HPDE6-E6E7 (cell line): Measurements from ENCODE around the gene HSPE1.
A peak's percentile ranks its signal among the peaks of the same experiment; 100 is the strongest.
"Not testable (repeated sequence)": the region's sequence is repeated elsewhere in the genome, so short reads cannot be mapped to it uniquely, and the experiment has no call there.

Experiments
- DNase-seq: peaks from one replicate; pipeline ENCODE4 v3.0.0; 2011; ENCODE audit warnings: missing footprints; ENCODE audit errors: extremely low spot score

HSPE1 gene

DNA sequence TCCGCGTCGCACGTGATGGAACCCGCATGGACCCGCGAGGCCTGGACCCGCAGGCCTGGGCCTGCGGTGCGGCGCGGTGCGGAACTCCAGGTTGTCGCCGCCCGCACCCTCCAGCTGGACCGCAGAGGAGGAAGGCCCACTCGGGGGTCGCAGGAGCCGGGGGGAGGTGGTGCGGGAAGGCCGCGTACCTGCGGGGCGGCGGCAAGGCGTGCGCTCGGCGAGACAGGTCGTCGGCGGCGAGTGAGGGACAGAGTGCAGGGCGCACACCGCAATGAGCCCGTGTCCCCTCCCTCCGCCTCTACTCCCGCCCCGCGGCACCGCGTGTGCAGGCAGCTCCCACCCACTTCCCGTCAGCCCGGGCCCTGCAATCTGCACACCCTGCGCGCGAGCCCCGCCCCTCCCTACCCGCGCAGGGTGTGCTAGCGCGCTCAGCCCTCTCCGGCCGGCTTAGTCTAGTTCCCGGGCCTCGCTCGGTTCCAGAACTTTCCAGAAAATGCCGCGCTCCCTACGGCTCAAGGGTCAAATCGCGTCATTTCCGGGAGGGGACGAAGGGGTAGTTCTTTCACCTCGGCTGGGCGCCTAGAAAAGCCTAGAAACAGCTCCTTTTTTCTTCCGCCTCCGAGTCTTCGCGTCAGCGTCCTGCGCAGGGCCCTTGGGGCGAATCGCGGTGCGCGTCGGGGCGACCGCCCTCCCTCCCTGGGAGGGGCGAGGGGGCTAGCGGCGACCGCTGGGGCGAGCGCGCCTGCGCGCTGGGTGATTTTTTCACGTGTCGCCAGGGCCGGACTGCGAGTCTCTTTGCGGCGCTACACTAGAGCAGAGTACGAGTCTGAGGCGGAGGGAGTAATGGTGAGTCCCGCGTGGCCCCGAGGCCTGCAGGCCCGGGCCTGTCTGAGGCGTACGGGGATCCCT lies at the start of gene HSPE1, which contains the start of gene HSPD1:
Gene HSPE1, plus strand, starts transcription at position 786 of the 909 bp plus-strand sequence. Its CDS starts 58 bp downstream, at position 844.
Gene HSPD1, minus strand, starts transcription at position 247 of the 909 bp plus-strand sequence. CDS start 992 bp downstream, outside the sequence.
- DNase-seq, result peak; percentile 91

DNA sequence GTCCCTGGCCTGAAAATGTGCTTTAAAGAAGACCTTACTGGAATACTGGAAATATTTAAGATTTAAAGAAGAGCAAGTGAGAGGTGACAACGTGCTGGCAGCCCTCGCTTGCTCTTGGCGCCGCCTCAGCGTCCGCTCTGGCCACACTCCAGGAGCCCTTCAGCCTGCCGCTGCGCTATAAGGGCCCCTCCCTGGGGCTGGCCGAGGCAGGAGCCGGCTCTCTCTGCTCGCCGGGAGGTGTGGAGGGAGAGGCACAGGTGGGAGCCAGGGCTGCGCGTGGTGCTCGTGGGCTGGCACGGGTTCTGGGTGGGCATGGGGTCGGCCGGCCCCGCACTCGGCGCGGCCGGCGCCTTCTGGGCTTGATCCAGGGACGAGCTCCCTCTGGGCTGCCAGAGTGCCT lies 49.7 kb upstream of the HSPE1 start:
- no peak for DNase-seq

DNA sequence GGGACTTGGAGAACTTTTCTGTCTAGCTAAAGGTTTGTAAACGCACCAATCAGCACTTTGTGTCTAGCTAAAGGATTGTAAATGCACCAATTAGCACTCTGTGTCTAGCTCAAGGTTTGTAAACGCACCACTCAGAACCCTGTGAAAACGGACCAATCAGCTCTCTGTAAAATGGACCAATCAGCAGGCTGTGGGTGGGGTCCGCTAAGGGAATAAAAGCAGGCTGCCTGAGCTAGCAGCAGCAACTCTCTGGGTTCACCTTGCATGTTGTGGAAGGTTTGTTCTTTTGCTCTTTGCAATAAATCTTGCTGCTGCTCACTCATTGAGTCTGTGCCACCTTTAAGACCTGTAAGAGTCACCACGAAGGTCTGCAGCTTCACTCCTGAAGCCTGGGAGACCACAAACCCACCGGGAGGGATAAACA lies 49.2 kb upstream of the HSPE1 start:
- not testable (repeated sequence) for DNase-seq

DNA sequence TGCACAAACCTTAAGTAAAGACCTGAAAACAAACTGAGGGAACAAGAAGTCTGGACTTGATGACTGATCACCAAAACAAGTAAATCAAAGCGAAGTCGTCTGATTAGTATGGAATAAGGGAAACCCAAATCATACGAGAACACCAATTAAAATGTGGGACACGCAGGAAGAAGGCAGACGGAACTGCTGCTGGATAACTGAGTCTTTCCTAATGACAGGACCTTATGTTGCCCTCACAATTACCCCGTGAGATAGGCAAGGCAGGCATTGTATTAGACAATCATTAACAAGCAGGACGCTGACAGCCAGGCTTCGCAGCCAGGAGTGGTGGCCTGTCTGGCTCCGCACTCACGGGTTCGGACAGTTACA lies 47.4 kb upstream of the HSPE1 start:
- DNase-seq, result no peak

DNA sequence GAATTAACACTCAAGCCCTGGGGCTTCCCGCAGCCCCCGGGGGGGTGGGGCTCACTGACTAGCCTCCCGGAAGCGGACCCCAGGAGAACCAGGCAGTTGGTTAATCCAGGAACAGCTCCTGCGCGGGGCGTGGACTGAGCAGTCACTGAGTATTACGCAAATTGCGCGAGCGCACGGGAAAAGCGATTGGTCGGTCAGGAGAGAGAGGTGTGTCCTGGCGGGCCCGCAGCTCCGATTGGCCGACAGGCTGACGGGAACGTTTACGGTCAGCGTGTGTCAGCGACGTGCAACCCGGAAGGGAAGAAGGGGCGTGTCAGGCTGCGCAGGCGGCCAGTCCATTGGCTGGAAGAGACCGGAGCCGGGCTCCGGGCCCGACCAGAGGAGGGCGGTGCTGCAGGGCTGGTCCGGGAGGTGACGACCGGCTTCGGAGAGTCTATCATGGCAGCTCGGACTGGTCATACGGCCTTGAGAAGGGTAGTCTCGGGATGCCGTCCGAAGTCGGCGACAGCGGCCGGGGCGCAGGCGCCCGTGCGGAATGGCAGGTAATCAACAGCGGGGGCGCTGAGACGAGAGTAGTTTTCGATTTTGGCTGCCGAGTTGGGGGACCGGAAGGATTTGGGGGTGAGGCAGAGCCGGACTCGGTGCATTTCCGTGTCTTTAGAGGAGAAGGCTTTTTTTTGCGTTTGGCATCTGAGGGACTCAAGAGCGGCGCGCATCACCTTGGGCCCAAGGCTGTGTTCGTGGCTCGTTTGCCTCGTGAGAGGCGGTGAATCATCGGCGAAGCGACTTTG lies 46.9 kb upstream of the HSPE1 start, which contains the start of gene COQ10B:
Gene COQ10B, plus strand, starts transcription at position 430 of the 791 bp plus-strand sequence. Its CDS starts 9 bp downstream, at position 439.
- DNase-seq, result peak; percentile 97

DNA sequence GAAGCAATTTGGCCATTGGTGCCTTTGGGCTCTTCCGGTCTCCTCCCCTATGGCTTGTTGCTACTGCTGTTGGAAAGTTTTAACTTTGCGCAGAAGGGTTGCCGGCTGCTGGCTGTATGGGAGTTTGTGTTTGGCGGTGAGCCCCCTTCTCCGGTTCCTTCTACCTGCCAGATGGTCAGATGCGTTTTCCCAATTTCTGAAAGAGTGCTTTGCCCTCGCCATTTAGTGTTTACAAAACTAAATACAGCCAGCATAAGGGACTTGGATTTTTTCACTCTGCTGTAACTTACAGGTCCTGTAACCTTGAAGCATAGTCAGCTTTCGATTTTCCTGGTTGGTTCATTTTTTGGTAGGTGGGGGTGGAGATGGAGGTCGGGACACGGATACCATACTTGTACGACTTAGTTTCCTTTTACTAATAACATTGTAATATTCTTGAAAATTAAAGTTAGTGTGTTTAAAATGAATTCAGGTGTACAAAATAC lies 46.2 kb upstream of the HSPE1 start:
- peak; percentile 73 for DNase-seq

DNA sequence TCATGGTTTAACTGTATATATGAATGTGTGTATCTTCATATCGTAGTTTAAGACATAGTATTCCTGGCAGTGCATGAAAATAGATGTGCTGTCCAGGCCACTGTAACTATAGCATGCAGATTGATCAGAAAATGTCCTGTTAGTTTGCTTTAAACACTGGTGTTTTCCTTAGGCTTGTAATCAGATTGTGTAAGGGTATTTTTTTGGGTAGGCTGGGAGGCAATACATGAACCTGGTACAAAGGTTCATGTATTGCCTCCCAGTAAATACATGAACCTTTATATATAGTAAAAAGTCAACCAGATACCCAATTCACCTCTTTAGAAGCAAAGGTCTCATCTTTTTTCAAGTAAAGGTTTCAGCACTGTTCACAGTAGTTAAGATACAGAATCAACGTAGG lies 45.3 kb upstream of the HSPE1 start:
- no peak for DNase-seq

DNA sequence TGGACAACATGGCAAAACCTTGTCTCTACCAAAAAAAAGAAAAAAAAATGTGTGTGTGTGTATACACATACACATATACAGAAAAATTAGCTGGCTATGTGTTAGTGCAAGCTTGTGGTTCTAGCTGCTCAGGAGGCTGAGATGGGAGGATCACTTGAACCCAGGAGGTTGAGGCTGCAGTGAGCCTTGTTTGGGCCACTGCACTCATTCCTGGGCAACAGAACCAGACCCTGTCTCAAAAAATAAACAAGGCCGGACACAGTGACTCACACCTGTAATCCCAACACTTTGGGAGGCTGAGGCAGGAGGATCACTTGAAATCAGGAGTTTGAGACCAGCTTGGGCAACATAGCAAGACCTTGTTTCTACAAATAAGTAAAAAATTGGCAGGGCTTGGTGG lies 44.8 kb upstream of the HSPE1 start:
- DNase-seq, result no peak

DNA sequence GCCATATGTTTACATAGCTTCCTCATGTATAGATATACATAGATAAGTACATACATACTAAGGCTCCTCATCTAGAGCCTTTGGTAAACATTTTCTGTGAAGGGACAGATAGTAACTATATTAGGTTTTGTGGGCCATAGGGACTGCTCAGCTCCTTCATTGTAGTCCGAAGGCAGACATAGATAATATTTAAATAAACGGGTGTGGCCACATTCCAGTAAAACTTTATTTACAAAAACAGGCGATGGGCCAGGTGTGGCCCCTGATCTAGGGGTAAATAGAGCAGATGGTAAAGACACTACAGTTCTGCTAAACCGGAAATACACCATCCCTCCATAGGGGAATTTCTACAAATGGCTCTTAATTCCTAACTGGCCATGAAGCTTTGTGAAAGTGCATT lies 39.5 kb upstream of the HSPE1 start:
- DNase-seq, result no peak

DNA sequence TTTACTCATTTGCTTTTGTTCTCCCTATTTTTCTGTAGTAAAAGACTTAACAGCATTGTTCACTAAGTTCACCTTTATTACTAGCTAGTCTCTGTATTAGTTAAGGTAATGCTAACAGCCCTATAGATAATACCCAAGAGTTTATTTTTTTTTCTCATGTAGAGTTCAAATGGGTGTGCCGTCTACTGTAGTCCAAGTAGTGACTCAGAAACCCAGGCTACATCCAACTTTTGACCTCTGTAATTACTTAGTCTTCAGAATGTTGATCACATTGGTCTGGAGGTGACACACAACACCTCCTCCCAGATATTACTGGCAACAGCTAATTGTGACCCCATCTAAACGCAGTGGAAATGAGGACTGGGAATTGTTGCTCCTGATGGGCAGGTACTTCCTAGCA lies 39.1 kb upstream of the HSPE1 start:
- DNase-seq, result no peak

DNA sequence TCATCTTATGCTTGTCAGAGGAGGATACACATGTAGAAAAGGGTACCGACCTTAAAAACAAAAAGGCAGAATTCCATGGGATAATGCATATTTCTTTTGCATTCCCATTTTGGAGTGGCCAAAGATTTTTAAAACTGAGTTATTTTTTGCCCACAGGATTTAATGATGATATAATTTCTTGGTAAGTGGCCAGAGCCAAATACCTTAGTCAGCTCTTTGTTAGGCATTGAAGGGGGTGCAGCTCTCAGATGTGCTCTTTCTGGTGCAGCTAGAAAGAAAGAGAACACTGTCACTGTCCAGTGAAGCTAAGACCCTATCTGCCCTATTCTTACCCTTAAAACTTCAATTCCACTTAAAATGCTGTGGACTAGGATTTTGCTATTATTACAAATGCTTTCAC lies 36.0 kb upstream of the HSPE1 start:
- DNase-seq, result no peak

DNA sequence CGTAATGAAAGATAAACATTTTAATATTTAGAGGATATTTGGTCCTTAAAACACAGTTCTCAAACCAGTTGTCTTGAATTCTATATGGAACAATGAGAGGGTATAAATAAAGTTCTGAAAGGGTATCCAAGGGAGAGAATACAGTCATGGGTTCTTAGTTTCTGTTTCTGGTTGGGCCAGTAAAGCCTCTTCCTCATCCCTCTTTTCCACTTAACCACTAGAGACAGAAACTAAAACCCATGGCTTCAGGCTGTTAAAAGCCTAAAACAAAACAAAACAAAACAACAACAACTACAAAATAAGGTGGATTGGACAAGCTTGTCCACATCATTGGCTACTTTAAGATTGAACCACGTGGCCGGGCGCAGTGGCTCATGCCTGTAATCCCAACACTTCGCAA lies 28.0 kb upstream of the HSPE1 start:
- DNase-seq, result no peak

DNA sequence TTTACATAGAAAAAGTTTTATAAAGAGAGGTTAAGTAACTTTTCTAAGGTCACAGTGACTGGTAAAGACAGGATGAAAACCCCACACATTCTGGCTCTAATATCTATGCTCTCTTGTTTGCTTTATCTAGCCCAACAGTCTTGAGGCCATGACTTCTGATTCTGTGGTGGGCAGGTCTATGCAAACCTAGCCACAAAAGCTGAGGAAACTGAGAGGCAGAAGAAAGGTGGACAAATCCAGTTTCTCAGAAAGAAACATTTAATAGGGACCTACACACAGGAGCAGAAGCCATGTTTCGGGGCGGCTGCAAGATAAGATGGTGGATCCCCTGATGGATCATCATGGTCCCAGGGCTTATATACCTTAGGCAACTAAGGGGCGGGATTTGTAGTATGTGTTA lies 22.4 kb upstream of the HSPE1 start:
- DNase-seq, result no peak

DNA sequence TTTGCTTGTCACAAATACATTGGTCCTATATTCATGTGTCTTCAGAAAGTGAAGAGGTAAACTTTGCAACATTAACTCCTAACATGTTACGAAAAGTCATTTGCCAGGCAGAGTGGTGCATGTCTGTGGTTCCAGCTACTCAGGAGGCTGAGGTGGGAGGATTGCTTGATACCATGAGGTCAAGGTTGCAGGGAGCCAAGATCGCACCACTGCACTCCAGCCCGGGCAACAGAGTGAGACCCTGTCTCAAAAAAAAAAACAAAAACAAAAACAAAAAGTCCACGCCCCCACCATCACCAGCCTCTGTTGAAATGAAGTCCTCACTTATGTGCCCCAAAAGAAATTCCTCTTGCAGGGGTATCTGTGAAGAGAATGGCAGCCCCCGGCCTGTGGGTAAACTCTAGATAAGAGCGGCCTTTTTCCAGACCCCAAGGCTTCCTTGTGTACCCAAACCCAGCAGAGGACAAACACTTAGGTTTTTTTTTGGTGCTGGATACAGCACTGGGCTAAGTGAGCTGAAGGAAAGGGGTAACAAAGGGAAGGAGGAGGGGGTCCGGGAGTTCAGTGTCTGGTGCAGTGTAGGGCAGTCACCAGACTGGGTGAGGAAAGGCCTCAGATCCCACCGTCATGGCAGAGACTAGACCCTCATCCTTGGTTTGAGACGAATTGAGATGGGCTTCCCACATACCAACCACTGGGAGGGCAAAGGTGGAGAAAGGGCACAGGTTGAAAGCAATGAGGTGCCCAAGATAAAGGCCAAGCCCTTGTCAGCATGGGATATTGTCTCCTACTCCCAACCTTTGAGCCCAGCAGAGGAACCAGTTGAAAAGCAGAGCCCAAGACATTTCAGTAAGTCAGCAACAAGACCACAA lies 19.8 kb upstream of the HSPE1 start:
- DNase-seq, result no peak

DNA sequence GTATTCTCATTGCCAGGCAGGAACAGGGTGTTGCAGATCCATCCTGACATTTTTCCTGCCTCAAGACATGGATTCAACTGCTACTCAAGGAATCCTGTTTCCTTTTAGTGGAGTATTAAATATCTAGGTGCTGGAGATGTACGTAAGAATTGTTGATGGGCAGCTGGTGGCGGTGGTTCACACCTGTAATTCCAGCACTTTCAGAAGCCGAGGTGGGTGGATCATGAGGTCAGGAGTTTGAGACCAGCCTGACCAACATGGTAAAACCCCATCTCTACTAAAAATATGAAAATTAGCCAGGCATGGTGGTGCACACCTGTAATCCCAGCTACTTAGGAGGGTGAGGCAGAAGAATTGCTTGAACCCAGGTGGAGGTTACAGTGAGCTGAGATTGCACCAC lies 15.9 kb upstream of the HSPE1 start:
- not testable (repeated sequence) for DNase-seq

DNA sequence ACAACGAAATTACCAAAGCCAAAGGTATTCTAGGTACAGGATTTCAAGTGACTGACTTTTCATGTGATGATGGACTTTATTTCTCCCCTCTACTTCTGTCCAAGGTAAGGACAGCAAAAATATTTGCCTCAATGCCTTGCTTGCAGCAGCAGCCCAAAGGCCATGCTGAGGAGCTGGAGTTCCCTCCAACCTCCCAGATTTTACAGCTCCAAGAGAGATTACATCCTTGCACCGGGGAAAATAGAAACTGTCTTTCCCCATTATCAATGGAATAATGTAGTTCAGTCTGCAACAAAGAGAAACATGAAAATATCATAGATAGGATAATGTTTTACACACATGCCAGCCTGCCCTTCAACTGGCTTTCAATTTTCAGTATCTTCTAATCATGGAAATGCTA lies 14.0 kb upstream of the HSPE1 start:
- DNase-seq, result no peak

DNA sequence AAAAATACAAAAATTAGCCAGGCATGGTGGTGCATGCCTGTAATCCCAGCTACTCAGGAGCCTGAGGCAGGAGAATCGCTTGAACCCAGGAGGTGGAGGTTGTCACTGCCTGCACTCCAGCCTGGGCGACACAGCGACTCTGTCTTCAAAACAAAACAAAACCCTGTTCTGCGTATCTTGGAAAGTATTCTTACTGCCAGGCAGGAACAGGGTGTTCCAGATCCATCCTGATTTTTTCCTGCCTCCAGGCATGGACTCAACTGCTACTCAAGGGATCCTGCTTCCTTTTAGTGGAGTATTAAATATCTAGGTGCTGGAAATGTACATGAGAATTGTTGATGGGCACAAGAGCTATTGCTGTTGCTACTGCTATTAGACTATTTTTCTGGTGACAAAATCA lies 12.8 kb upstream of the HSPE1 start:
- no peak for DNase-seq

DNA sequence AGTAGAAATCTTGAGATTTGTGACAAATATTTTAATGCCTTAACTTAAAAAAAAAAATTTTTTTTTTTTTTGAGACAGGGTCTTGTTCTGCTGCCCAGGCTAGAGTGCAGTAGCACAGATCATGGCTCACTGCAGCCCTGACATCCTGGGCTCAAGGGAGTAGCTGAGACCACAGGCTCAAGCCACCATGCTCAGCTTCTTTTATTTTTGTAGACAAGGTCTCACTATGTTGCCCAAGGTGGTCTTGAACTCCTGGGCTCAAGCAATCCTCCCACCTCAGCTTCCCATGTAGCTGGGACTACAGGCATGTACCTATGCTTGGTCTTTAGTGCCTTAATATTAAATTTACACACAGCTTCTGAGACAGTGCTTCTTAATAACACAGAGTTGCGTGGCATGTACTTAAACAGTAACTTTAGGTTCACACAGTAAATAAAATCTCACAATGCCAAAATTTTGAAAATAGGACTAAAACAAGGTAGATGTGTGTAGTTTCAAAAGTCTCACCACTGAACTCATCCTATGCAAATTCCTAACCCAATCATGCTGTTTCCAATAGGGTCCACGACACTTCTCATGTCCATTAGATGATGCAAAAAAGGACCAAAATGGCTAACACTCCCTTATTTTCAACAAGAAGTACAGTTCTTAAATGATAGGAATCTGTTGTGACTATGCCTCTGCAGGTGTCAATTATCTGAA lies 4.6 kb upstream of the HSPE1 start:
- no peak for DNase-seq

DNA sequence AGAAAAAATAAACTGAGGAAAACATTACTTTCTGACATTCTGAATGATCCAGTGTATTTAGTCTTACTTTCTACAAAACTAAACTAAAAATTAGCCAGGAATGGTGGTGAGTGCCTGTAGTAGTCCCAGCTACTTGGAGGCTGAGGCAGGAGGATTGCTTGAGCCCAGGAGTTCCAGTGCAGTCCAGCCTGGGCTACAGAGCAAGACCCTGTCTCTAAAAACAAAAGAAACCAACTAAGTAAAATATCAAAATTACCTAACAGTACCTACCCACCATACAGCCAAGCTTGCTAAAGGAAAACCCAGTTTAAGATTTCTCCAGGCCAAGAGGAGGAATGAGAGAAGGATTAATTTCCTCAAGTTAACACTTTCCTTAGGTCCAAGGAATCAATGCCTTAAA lies 3.5 kb upstream of the HSPE1 start:
- no peak for DNase-seq

DNA sequence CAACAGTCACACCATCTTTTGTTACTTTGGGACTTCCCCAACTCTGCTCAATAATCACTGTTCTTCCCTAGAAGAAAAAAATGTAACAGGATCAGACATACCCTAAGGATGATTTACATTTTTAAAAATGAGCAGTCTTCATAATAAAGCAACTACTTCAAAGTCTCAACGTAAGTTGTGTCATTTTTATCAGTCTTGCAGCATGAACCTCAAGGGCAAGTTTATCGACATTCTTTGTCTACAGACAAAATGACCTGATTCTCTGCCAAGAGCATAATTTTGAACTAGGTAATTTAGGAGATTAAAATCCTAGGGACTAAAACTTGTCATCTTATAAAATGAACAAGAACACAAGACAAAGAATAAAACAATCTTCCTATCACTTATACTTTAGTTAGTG lies 2.9 kb upstream of the HSPE1 start:
- DNase-seq, result no peak
